ENCODE measurements around the gene NIT1.
A peak's percentile ranks its signal among the peaks of the same experiment; 100 is the strongest.

The NIT1 gene

DNA sequence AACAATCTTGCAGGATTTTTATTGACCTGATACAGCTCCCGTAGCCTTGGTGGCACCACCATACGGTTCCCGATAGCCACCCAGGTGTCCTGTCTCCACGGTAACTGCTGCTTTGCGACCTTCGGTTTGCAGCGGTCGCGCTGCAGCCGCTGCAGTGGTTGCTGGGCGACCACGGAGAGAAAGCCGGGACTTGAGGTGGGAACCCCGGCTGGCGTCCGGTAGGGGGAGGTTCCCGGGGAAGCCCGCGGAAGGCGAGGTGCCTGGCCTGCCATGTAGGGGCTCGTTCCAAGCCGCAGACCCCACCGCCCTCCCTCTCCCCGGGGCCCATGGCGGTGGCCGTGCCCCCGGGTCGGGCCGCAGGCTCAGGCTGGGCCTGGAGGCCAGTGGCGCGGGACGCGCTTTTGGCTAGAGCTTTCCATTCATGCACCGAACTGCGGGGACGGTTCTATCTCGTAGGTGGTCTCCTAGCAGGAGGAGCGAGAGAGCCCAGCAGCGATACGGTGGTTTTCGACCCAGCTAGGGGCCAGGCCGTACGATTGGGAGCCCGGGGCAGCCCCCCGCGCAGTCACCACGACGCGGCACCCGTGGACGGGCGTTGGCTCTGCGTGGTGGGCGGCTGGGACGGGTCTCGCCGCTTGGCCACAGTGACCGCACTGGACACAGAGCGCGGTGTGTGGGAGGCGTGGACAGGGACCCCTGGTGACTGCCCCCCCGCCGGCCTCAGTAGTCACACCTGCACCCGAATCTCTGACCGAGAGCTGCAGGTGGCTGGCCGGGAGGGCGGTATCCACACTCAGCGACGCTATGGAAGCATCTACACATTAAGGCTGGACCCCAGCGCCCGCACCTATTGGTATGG lies 19.5 kb upstream of the NIT1 start, which contains the start of gene KLHDC9:
Gene KLHDC9 (plus strand): TSS at position 152 of the 859 bp plus-strand sequence. CDS start 175 bp downstream, at position 327.
- H3K4me1 ChIP-seq (ENCODE audit: control insufficient read depth, low read depth, low read length) = no peaks in the 10 kb centered on the region
- H3K4me2 ChIP-seq (ENCODE audit: low read length) = peak within 1 kb of the TSS; percentile 96

DNA sequence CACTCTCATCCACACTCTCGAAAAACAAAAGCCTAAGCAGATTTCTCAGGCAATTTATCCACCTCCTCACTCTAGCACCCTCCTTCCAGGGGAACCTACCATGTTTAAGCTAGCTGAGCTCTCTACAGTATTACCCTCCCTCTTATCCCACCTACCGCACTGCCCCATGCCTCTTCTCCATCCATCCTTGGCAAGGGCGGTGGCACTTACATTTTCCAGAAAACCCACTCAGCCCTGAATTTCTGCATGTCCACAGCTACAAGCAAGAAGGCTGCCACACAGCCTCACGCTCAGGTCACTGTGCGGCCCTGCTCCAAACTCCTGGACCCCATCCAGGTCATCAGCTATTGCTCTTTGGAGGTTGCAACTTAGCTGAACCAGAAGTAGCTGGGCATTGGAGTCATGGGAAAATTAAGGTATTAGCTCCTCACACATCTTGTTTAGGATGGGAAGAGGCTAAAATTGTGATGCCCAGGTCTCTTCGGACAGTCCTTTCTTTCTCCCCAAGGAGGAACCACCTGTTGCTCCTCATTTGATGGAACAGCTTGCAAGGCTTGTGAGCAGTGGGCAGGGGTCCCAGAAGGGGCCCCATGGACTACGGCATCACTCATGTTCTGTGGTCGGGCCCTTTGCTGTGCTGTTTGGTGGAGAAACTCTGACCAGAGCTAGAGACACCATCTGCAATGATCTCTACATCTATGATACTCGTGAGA lies 18.7 kb upstream of the NIT1 start:
- Histone ChIP-seq H3K4me1 (ENCODE audit: control insufficient read depth, low read depth, low read length) (no peaks in the 10 kb centered on the region), H2BK15ac (replicated peaks; ENCODE audit: low read depth) (no peak overlapping the region), H2BK5ac (ENCODE audit: low read length) (no peak overlapping the region), H3K9ac (ENCODE audit: low read length) (no peak overlapping the region), H4K8ac (ENCODE audit: low read depth, low read length) (no peak overlapping the region), H3K36me3 (ENCODE audit: control insufficient read depth, insufficient read depth, low read length) (no peaks in the 10 kb centered on the region), H3K27me3 (ENCODE audit: insufficient read depth, low read length, poor library complexity) (no peaks in the 10 kb centered on the region), H3K4me3 (ENCODE audit: low read length) (no peak overlapping the region), H3K4me2 (ENCODE audit: low read length) (peak overlapping the region; percentile 94), H3K4ac (ENCODE audit: low read depth, low read length) (no peak overlapping the region), H2AK5ac (ENCODE audit: low read length) (no peak overlapping the region), H2BK120ac (ENCODE audit: low read depth, low read length) (no peak overlapping the region), H3K23ac (ENCODE audit: low read length) (no peak overlapping the region), H3K79me2 (ENCODE audit: control insufficient read depth, insufficient read depth, low read length) (no peaks in the 10 kb centered on the region), H3K79me1 (ENCODE audit: low read length) (peaks cover 1% of the 10 kb centered on the region), H3K56ac (ENCODE audit: low read length) (peak overlapping the region; percentile 60), H4K5ac (ENCODE audit: low read length) (no peak overlapping the region), H3K18ac (ENCODE audit: low read length) (no peak overlapping the region), H3K27ac (ENCODE audit: low read depth, low read length) (no peak overlapping the region)
- WGBS (ENCODE audit: extremely low coverage, insufficient coverage, low lambda C conversion rate) = no CpG with 5 or more reads among the region's 9 CpGs
- DNase-seq = no peak

More for the DNA sequence above, 19.5 kb upstream of the NIT1 start, which contains the start of gene KLHDC9:
- Histone ChIP-seq H3K4ac (ENCODE audit: low read depth, low read length) (no peak within 1 kb of the TSS), H3K79me1 (ENCODE audit: low read length) (peaks cover 1% of the 10 kb centered on the region), H2BK120ac (ENCODE audit: low read depth, low read length) (no peak within 1 kb of the TSS), H3K4me3 (ENCODE audit: low read length) (peak within 1 kb of the TSS; percentile 86), H4K5ac (ENCODE audit: low read length) (no peak within 1 kb of the TSS), H2BK15ac (replicated peaks; ENCODE audit: low read depth) (no peak within 1 kb of the TSS), H3K23ac (ENCODE audit: low read length) (no peak within 1 kb of the TSS), H3K9ac (ENCODE audit: low read length) (peak within 1 kb of the TSS; percentile 95), H4K8ac (ENCODE audit: low read depth, low read length) (no peak within 1 kb of the TSS), H3K27me3 (ENCODE audit: insufficient read depth, low read length, poor library complexity) (no peaks in the 10 kb centered on the region), H2BK5ac (ENCODE audit: low read length) (no peak within 1 kb of the TSS), H3K27ac (ENCODE audit: low read depth, low read length) (no peak within 1 kb of the TSS), H3K56ac (ENCODE audit: low read length) (peak within 1 kb of the TSS; percentile 97), H3K36me3 (ENCODE audit: control insufficient read depth, insufficient read depth, low read length) (no peaks in the 10 kb centered on the region), H3K18ac (ENCODE audit: low read length) (no peak within 1 kb of the TSS), H3K79me2 (ENCODE audit: control insufficient read depth, insufficient read depth, low read length) (no peaks in the 10 kb centered on the region), H2AK5ac (ENCODE audit: low read length) (no peak within 1 kb of the TSS)
- no CpG with 5 or more reads among the region's 71 CpGs for WGBS (ENCODE audit: extremely low coverage, insufficient coverage, low lambda C conversion rate)
- peak; percentile 98 for DNase-seq

DNA sequence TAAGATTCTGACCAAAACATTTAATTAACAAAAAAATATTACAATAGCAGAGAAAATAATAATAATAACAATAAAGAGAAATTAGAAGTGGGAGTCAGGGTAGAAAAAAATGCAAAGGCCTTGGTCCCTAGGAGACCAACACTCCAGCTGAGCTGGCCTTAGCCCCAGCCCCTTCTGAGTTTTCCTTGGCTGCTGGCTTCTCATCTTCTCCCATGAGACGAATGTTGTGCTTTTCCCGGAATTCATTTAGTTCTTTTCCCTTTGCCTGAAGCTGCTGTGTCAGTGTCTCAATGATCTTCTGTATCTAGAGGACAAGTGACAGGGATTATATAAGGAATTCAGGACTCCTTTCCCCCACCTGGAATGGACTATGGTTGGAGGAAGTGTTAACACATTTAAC lies 17.3 kb upstream of the NIT1 start:
- Histone ChIP-seq H2BK120ac (ENCODE audit: low read depth, low read length) (no peak overlapping the region), H3K4me1 (ENCODE audit: control insufficient read depth, low read depth, low read length) (no peaks in the 10 kb centered on the region), H4K5ac (ENCODE audit: low read length) (no peak overlapping the region), H3K27me3 (ENCODE audit: insufficient read depth, low read length, poor library complexity) (no peaks in the 10 kb centered on the region), H3K79me1 (ENCODE audit: low read length) (peaks cover 1% of the 10 kb centered on the region), H2AK5ac (ENCODE audit: low read length) (no peak overlapping the region), H3K18ac (ENCODE audit: low read length) (no peak overlapping the region), H3K36me3 (ENCODE audit: control insufficient read depth, insufficient read depth, low read length) (no peaks in the 10 kb centered on the region), H2BK5ac (ENCODE audit: low read length) (no peak overlapping the region), H2BK15ac (replicated peaks; ENCODE audit: low read depth) (no peak overlapping the region), H3K27ac (ENCODE audit: low read depth, low read length) (no peak overlapping the region), H4K8ac (ENCODE audit: low read depth, low read length) (no peak overlapping the region), H3K23ac (ENCODE audit: low read length) (no peak overlapping the region), H3K79me2 (ENCODE audit: control insufficient read depth, insufficient read depth, low read length) (no peaks in the 10 kb centered on the region), H3K4ac (ENCODE audit: low read depth, low read length) (no peak overlapping the region), H3K56ac (ENCODE audit: low read length) (no peak overlapping the region), H3K9ac (ENCODE audit: low read length) (no peak overlapping the region), H3K4me3 (ENCODE audit: low read length) (no peak overlapping the region), H3K4me2 (ENCODE audit: low read length) (no peak overlapping the region)
- no CpG with 5 or more reads among the region's 2 CpGs for WGBS (ENCODE audit: extremely low coverage, insufficient coverage, low lambda C conversion rate)
- no peak for DNase-seq

DNA sequence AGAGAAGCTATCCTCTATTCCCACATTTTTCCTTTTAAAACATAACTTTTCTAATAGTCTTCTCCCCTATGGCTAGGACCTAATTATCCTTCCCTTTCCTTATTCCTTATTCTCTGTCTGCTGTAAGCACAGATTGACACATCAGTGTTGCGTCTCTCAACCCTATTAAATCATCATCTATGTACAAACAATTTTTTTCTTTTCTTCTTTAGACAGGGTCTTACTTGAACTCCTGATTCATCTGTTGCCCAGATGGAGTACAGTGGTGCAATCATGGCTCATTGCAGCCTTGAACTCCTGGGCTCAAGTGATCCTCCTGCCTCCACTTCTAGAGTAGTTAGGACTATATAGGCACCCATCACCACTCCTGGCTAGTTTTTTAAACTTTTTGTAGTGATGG lies 11.5 kb upstream of the NIT1 start:
- no peak overlapping the region for H3K4ac ChIP-seq (ENCODE audit: low read depth, low read length)
- no peak overlapping the region for H2AK5ac ChIP-seq (ENCODE audit: low read length)
- no peak overlapping the region for H3K27ac ChIP-seq (ENCODE audit: low read depth, low read length)
- no peak overlapping the region for H3K9ac ChIP-seq (ENCODE audit: low read length)
- no peak overlapping the region for H3K18ac ChIP-seq (ENCODE audit: low read length)
- no peak overlapping the region for H4K8ac ChIP-seq (ENCODE audit: low read depth, low read length)
- H3K79me1 ChIP-seq (ENCODE audit: low read length) = peaks cover 5% of the 10 kb centered on the region
- no peaks in the 10 kb centered on the region for H3K27me3 ChIP-seq (ENCODE audit: insufficient read depth, low read length, poor library complexity)
- no peak overlapping the region for H3K56ac ChIP-seq (ENCODE audit: low read length)
- no peak overlapping the region for H2BK120ac ChIP-seq (ENCODE audit: low read depth, low read length)
- no peak overlapping the region for H2BK15ac ChIP-seq (replicated peaks; ENCODE audit: low read depth)
- H3K36me3 ChIP-seq (ENCODE audit: control insufficient read depth, insufficient read depth, low read length) = no peaks in the 10 kb centered on the region
- H2BK5ac ChIP-seq (ENCODE audit: low read length) = no peak overlapping the region
- no peak overlapping the region for H4K5ac ChIP-seq (ENCODE audit: low read length)
- no peaks in the 10 kb centered on the region for H3K79me2 ChIP-seq (ENCODE audit: control insufficient read depth, insufficient read depth, low read length)
- no CpG with 5 or more reads among the region's 1 CpG for WGBS (ENCODE audit: extremely low coverage, insufficient coverage, low lambda C conversion rate)
- no peak overlapping the region for H3K23ac ChIP-seq (ENCODE audit: low read length)
- DNase-seq = no peak
- H3K4me1 ChIP-seq (ENCODE audit: control insufficient read depth, low read depth, low read length) = no peaks in the 10 kb centered on the region
- H3K4me3 ChIP-seq (ENCODE audit: low read length) = no peak overlapping the region
- H3K4me2 ChIP-seq (ENCODE audit: low read length) = no peak overlapping the region

DNA sequence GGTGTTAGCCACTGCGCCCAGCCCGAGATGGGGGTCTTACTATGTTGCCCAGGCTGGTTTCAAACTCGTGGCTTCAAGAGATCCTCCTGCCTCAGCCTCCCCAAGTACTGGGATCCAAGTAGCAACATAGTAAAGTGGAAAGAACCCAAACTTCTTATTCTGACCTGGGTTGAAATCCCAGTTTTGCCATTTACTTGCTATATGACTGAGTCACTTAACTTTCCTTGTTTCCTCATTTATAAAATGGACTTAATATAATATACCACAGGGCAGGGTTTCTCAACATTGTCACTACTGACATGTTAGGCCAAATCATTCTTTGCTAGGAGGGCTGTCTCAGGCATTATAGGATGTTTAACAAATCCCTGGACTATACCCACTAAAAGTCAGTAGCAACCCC lies 6.8 kb upstream of the NIT1 start:
- no peak overlapping the region for H4K5ac ChIP-seq (ENCODE audit: low read length)
- no peak overlapping the region for H3K4me3 ChIP-seq (ENCODE audit: low read length)
- H3K4me2 ChIP-seq (ENCODE audit: low read length) = no peak overlapping the region
- H3K4ac ChIP-seq (ENCODE audit: low read depth, low read length) = no peak overlapping the region
- H3K27ac ChIP-seq (ENCODE audit: low read depth, low read length) = no peak overlapping the region
- no peak overlapping the region for H3K23ac ChIP-seq (ENCODE audit: low read length)
- no peak overlapping the region for H2BK120ac ChIP-seq (ENCODE audit: low read depth, low read length)
- no peaks in the 10 kb centered on the region for H3K27me3 ChIP-seq (ENCODE audit: insufficient read depth, low read length, poor library complexity)
- no peak overlapping the region for H2BK5ac ChIP-seq (ENCODE audit: low read length)
- no peak overlapping the region for H2AK5ac ChIP-seq (ENCODE audit: low read length)
- H3K18ac ChIP-seq (ENCODE audit: low read length) = no peak overlapping the region
- no CpG with 5 or more reads among the region's 3 CpGs for WGBS (ENCODE audit: extremely low coverage, insufficient coverage, low lambda C conversion rate)
- H3K36me3 ChIP-seq (ENCODE audit: control insufficient read depth, insufficient read depth, low read length) = no peaks in the 10 kb centered on the region
- no peak overlapping the region for H4K8ac ChIP-seq (ENCODE audit: low read depth, low read length)
- H2BK15ac ChIP-seq (replicated peaks; ENCODE audit: low read depth) = no peak overlapping the region
- no peak for DNase-seq
- H3K79me1 ChIP-seq (ENCODE audit: low read length) = peaks cover 8% of the 10 kb centered on the region
- no peaks in the 10 kb centered on the region for H3K4me1 ChIP-seq (ENCODE audit: control insufficient read depth, low read depth, low read length)
- H3K9ac ChIP-seq (ENCODE audit: low read length) = no peak overlapping the region
- peaks cover 26% of the 10 kb centered on the region for H3K79me2 ChIP-seq (ENCODE audit: control insufficient read depth, insufficient read depth, low read length)
- H3K56ac ChIP-seq (ENCODE audit: low read length) = no peak overlapping the region

All from mesendoderm (in vitro differentiated cells).